Subcutaneous adipose tissue (tissue), 4 donors: ENCODE data around the gene CA6. TPM values are rescaled to one million over a fixed set of nuclear protein-coding genes. Genes with fewer than 3 reads are reported as not detected.

Experiments
- total RNA-seq, 4 donors: library from RNA; depleted of rRNA; stranded (reverse); fragments of >200 nt; gene quantifications; one replicate each; pipeline ENCODE4 v1.1.0, GENCODE V29; 2016
- TF ChIP-seq, protein P1 (sequence below): fragments of 450-650 bp; IDR thresholded peaks from one replicate; pipeline ENCODE4 v1.5.1; 2016; ENCODE audit warnings: low read depth, mild to moderate bottlenecking, control low read depth, antibody characterized with exemption, moderate library complexity

CA6 gene
- total RNA-seq, 4 donors from 2014 or later, result not detected

DNA sequence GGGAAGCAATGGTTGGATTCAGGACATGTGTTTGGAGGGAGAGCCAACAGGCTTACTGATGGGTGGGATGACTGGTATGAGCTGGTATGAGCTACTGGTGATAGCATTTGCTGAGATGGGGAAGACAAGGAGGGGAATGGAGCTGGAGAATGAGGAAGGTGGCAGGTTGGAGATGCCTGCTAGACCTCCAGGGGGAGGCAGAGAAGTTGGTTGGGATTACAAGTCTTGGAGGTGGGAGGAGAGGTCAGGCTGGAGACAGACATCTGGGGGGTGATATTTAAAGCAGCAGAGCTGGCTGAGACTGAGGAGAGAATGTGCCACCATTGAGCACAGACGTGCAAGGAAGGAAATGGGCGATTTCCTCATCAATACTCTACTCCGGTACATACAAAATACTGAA is 35.3 kb upstream of the CA6 start:
- TF ChIP-seq, protein P1, sequence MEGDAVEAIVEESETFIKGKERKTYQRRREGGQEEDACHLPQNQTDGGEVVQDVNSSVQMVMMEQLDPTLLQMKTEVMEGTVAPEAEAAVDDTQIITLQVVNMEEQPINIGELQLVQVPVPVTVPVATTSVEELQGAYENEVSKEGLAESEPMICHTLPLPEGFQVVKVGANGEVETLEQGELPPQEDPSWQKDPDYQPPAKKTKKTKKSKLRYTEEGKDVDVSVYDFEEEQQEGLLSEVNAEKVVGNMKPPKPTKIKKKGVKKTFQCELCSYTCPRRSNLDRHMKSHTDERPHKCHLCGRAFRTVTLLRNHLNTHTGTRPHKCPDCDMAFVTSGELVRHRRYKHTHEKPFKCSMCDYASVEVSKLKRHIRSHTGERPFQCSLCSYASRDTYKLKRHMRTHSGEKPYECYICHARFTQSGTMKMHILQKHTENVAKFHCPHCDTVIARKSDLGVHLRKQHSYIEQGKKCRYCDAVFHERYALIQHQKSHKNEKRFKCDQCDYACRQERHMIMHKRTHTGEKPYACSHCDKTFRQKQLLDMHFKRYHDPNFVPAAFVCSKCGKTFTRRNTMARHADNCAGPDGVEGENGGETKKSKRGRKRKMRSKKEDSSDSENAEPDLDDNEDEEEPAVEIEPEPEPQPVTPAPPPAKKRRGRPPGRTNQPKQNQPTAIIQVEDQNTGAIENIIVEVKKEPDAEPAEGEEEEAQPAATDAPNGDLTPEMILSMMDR, result no peak

DNA sequence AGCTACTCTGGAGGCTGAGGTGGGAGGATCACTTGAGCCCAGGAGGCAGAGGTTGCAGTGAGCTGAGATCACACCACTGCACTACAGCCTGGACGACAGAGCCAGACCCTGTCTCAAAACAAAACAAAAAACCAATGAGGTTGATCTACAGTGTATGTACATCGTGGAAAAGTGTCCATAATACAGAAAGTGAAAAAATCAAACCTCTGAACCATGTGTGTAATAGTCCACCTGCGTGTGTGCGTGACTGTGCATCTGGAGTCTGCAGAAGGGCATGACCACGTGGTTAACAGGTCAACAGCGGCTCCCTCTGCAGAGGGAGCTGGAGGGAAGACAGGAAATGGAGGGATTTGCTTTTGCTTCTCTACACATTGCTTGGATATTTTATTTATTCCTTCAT is 34.8 kb upstream of the CA6 start:
- TF ChIP-seq, protein P1, result no peak

DNA sequence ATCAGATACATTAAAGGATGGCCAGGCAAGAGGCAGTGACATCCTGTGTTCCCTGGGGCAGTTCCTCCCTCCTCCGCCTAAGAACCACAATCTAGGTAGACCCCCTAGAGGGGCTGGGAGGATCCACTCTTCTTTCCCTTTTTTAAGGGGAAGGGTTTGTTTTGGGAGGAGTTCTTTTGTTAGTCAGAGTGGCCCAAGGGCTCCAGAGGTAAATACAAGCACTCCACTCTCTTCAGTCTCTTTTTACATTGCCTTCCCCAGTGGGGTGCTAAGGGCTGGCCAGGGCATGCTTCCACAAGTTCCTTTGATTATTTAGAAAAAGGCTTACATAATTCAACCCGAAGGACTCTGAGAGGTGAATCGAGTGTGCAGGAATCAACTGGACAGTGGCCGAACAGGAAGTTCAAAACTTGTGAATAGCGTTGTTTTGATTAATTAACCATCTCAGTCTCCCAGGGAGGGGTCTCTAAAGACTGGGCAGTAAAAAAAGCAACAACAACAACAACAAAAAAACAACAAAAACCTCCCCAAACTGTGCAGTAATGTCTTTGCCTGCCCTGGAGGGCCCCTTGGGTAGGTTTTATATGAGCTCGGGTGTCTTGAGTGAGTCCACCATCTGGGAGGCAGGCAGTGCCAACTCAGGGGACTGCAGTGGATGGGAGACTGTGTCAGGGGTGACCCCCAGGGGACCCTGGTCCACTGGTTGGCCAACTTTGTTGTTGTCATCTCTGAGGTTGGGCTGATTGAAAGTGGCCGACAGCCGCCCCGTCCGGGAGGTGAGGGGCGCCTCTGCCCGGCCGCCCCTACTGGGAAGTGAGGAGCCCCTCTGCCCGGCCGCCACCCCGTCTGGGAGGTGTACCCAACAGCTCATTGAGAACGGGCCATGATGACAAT is 34.0 kb upstream of the CA6 start:
- TF ChIP-seq, protein P1, result no peak

DNA sequence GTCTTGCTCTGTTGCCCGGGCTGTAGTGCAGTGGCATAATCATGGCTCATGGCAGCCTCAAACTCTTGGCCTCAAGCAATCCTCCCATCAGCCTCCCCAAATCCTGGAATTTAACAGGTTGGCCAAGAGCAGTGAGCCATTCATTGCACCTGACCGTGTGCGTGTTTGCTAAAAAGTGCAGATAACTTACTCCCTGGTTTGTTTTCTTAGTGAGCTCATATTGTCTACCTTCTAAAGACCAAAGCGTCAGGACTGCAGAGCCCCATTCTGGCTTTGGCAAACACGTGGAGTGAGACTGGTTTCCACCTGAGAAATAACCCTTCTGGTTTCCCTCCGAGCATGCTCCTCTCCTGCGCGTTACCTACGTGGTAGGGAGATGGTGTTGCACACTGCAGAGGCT is 32.2 kb upstream of the CA6 start:
- TF ChIP-seq, protein P1, result no peak

DNA sequence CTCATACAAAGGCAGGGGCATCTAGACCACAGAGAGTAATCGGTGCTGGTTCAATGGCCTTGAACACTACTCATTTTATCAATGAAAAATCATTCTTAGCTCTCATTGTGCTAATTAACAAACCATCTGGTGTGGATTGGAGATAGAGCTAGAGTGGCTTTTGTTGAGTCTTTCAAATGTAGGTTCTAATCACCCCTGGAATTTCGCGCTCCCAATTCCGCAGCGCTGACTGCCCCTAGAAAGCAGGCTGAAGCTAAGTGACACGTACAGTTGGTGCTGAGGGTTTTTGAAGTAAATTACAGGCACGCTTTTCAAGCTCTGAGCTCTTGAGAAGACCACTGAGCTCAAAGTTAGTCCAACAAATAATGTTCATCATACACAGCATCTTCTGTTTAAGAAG is 31.2 kb upstream of the CA6 start:
- TF ChIP-seq, protein P1, result no peak

DNA sequence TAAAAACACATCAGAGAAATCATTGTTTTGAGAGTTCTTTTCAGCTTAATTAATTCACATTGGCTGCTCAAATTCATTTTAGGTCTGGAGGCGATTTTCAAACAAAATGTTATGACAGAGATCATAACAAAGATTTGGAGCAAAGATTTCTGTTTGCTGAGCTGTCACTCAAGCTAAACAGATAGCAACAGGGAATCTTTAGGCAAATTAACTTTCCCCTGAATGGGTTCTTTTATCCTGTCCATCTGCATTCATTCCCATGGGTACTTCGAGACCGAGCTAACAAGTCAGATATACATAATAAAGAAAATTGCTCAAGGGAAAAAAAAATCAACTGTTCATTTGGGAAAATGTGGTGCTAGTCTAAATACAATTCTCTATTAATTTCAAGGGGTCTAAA is 30.2 kb upstream of the CA6 start:
- TF ChIP-seq, protein P1, result no peak

DNA sequence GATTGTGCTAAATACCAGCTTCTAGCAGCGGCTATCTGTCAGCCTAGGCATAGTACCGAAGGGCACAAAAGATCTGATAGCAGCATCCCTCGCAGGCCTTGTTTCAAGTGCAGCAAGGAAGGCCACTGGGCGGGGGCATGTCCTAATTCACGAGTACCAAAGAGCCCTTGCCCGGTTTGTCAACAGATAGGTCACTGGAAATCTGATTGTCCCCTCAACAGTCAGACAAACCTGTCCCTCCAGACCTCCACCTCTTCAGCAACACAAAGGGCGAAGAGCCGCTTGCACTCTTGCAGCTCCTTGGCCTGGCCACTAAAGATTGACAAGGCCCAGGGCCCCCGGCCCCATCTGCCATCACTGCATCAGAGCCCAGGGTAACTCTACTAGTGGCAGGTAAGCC is 22.7 kb upstream of the CA6 start:
- TF ChIP-seq, protein P1, result no peak
